Stromal cell of bone marrow (primary cell): Measurements from ENCODE around the gene DYNAP.

Source experiments
- DNase-seq: peaks from one replicate; pipeline ENCODE4 v3.0.0-alpha.2; 2012; ENCODE audit warnings: low read depth

The DYNAP gene

DNA sequence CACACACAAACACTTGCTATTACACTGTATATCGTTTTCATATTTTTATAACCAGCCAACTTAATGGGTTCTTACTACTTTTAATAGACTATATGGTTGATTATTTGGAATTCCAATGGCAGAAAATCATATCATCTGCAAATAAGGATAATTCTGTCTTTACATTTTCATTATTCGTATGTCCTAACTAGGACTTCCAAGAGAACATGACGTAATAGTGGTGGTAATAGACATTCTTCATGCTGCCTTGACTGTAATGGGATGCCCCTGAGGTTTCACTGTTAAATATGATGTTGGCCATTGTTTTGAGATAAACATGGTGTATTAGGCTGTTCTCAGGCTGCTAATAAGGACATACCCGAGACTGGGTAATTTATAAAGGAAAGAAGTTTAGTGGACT, 45.2 kb downstream of the DYNAP start:
- no peak for DNase-seq

DNA sequence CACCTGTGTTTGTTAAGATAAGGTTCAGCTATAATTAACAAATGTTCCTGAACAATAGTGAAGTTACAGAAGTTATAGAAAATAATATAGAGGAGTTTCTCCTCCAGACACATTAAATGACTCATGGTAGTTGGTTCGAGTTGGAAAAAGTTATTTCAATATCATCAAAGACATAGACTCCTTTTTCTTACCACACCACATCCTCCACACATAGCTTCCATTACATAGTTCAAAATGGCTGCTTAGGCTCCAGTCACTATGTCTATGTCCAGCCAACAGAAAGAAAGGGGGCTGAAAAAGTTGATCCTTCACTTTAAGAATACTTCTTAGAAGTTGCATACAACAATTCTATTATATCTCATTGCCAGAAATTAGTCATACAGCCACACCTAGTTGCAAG, 50.7 kb downstream of the DYNAP start:
- no peak for DNase-seq

DNA sequence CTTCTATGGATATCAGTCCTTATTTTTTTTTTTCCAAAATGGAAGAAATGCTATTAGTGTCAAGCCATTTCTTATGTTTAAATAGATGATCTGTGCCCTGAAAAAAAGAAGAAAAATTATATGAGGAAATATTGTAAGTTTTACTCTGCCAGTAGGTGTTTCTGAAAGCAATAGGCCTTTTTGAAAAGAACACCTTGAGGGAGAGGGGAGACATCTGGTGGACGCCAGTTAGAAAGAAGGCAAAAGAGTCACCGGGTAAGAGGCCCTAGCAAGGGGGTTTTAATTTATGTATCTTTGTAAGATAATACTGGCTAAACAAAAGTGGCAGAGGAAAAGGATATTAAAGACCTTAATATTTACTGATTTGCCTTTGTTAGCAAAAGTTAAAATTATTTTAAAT, 56.1 kb downstream of the DYNAP start:
- DNase-seq, result no peak
